ENCODE results near the gene MAPK13. TPM values are rescaled to one million over a fixed set of nuclear protein-coding genes. Genes with fewer than 3 reads are reported as not detected.

MAPK13 gene
- total RNA-seq, 3 donors from 2014 or later (not counting 1 experiment from before 2014, with no cell fraction given) = 39.4 to 52.1 (median 49.9) TPM

DNA sequence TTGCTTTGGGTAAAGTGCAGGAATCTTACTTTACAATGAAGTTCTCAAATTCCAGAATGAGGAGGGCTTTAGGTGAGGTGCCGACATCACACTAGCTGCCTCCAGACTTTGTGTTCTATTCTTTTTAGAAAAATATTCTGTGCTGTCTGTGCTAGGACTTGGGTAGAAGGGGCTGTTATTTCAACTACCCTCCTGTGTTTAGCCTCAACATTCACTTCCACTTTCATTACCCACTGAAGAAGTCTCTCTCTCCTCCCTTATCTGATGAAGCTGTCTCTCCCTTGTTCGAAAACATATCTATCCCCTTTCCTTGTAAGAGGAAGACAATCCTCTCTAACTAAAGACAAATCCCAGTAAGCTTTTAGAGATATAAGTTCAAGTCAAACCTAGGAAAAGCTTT is 41.3 kb downstream of the MAPK13 start:
- ATAC-seq (peak; percentile 62 to 81 (median 70)), DNase-seq (peak in 1 of 2 donors; percentile 9)
- H3K27ac Mint-ChIP-seq = peak overlapping the region; percentile 52 to 61
- no peaks in the 10 kb centered on the region for H3K27me3 ChIP-seq (ENCODE audit: control insufficient read depth, insufficient read depth, low read length)
- peaks cover 0 to 2% of the 10 kb centered on the region in 2 donors for H3K9me3 Mint-ChIP-seq
- H3K9me3 ChIP-seq (ENCODE audit: control insufficient read depth, insufficient read depth, low read length) = no peaks in the 10 kb centered on the region
- H3K4me1 Mint-ChIP-seq = peaks cover 25 to 29% of the 10 kb centered on the region in 2 donors
- H3K4me3 Mint-ChIP-seq = peak overlapping the region; percentile 26
- H3K36me3 ChIP-seq (ENCODE audit: control insufficient read depth, insufficient read depth, low read length) = no peaks in the 10 kb centered on the region
- TF ChIP-seq CTCF (IDR thresholded peaks at IDR 0.05) = no peak
- no peaks in the 10 kb centered on the region for H3K27me3 Mint-ChIP-seq (ENCODE audit: low read depth in 2 of 2)
- H3K36me3 Mint-ChIP-seq = no peaks in the 10 kb centered on the region
- 33% methylated on average over 1 of the region's 2 CpGs for WGBS (ENCODE audit: insufficient coverage)
- H3K27ac ChIP-seq (ENCODE audit: low read length) = no peak overlapping the region
- intact Hi-C loops (cut with micrococcal nuclease) = no loop called here
- no peak overlapping the region for H3K4me3 ChIP-seq (ENCODE audit: low read length)
- H3K4me1 ChIP-seq (ENCODE audit: control insufficient read depth, insufficient read depth, low read length) = peaks cover 12% of the 10 kb centered on the region

GRCh38 chr6:36177166-36177565 is 46.9 kb downstream of the MAPK13 start:
- ATAC-seq (no peak), DNase-seq (no peak)
- H3K27me3 Mint-ChIP-seq (ENCODE audit: low read depth in 2 of 2) = peaks cover 3 to 8% of the 10 kb centered on the region in 2 donors
- no peak overlapping the region for H3K4me3 Mint-ChIP-seq
- no peak for TF ChIP-seq CTCF (IDR thresholded peaks at IDR 0.05)
- no peak overlapping the region for H3K27ac Mint-ChIP-seq
- peaks cover 20% of the 10 kb centered on the region for H3K36me3 Mint-ChIP-seq
- Histone ChIP-seq H3K4me1 (ENCODE audit: control insufficient read depth, insufficient read depth, low read length) (no peaks in the 10 kb centered on the region), H3K4me3 (ENCODE audit: low read length) (no peak overlapping the region), H3K27ac (ENCODE audit: low read length) (no peak overlapping the region), H3K27me3 (ENCODE audit: control insufficient read depth, insufficient read depth, low read length) (no peaks in the 10 kb centered on the region), H3K36me3 (ENCODE audit: control insufficient read depth, insufficient read depth, low read length) (no peaks in the 10 kb centered on the region), H3K9me3 (ENCODE audit: control insufficient read depth, insufficient read depth, low read length) (peaks cover 8% of the 10 kb centered on the region)
- peaks cover 0 to 4% of the 10 kb centered on the region in 2 donors for H3K4me1 Mint-ChIP-seq
- intact Hi-C loops (cut with micrococcal nuclease) = loop anchor here (5.0 kb wide), 1 partner anchor 745 kb away; no protein-coding TSS in a partner anchor
- peaks cover 3 to 8% of the 10 kb centered on the region in 2 donors for H3K9me3 Mint-ChIP-seq

DNA sequence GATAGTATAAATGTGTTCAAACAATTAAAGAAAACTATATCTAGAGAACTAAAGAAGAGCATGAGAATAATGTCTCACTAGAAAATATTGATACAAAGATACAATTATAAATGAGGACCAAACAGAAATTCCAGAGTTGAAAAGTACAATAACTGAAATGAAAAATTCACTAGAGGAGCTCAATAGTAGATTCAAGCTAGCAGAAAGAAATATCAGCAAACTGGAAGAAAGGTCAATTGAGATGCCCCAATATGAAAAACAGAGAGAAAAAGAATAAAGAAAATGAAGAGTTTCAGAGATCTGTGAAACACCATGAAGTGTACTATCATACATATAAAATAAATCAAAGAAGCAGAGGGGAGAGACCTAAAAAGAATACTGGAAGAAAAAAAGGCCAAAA is 48.2 kb downstream of the MAPK13 start:
- DNase-seq (no peak), ATAC-seq (no peak)
- Histone ChIP-seq H3K27ac (ENCODE audit: low read length) (no peak overlapping the region), H3K4me3 (ENCODE audit: low read length) (no peak overlapping the region), H3K27me3 (ENCODE audit: control insufficient read depth, insufficient read depth, low read length) (no peaks in the 10 kb centered on the region), H3K36me3 (ENCODE audit: control insufficient read depth, insufficient read depth, low read length) (no peaks in the 10 kb centered on the region), H3K9me3 (ENCODE audit: control insufficient read depth, insufficient read depth, low read length) (peaks cover 8% of the 10 kb centered on the region), H3K4me1 (ENCODE audit: control insufficient read depth, insufficient read depth, low read length) (no peaks in the 10 kb centered on the region)
- TF ChIP-seq CTCF (IDR thresholded peaks at IDR 0.05) = no peak
- H3K27ac Mint-ChIP-seq = no peak overlapping the region
- H3K9me3 Mint-ChIP-seq = peaks cover 3 to 8% of the 10 kb centered on the region in 2 donors
- peaks cover 27% of the 10 kb centered on the region for H3K36me3 Mint-ChIP-seq
- H3K27me3 Mint-ChIP-seq (ENCODE audit: low read depth in 2 of 2) = peaks cover 3 to 8% of the 10 kb centered on the region in 2 donors
- H3K4me1 Mint-ChIP-seq = no peaks in the 10 kb centered on the region
- no peak overlapping the region for H3K4me3 Mint-ChIP-seq
- intact Hi-C loops (cut with micrococcal nuclease) = loop anchor here (5.0 kb wide), 1 partner anchor 746 kb away; no protein-coding TSS in a partner anchor

DNA sequence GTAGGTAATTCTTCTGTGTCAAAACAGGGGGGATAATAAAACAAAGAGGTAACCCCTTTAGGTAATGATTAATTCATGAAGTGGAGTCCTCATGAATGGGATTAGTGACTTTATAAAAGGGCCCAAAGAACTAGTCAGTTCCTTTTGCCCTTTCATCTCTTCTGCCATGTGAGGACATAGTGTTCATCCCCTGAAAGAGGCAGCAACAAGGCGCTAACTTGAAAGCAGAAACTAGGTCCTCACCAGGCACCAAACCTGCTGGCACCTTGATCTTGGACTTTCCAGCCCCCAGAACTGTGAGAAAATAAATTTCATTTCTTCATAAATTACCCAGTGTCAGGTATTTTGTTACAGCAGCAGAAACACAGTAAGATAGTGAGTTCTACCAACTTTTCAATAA is 49.8 kb downstream of the MAPK13 start:
- Mint-ChIP-seq H3K4me1 (no peaks in the 10 kb centered on the region), H3K9me3 (peaks cover 3 to 8% of the 10 kb centered on the region in 2 donors), H3K4me3 (no peak overlapping the region), H3K27ac (no peak overlapping the region), H3K36me3 (peaks cover 27% of the 10 kb centered on the region), H3K27me3 (ENCODE audit: low read depth in 2 of 2) (peaks cover 3 to 8% of the 10 kb centered on the region in 2 donors)
- H3K27ac ChIP-seq (ENCODE audit: low read length) = no peak overlapping the region
- no peak for TF ChIP-seq CTCF (IDR thresholded peaks at IDR 0.05)
- H3K36me3 ChIP-seq (ENCODE audit: control insufficient read depth, insufficient read depth, low read length) = no peaks in the 10 kb centered on the region
- H3K27me3 ChIP-seq (ENCODE audit: control insufficient read depth, insufficient read depth, low read length) = no peaks in the 10 kb centered on the region
- ATAC-seq (no peak), DNase-seq (no peak)
- H3K4me3 ChIP-seq (ENCODE audit: low read length) = no peak overlapping the region
- intact Hi-C loops (cut with micrococcal nuclease) = no loop called here
- H3K9me3 ChIP-seq (ENCODE audit: control insufficient read depth, insufficient read depth, low read length) = peaks cover 8% of the 10 kb centered on the region
- 100% methylated on average over 1 of the region's 1 CpG for WGBS (ENCODE audit: insufficient coverage)
- no peaks in the 10 kb centered on the region for H3K4me1 ChIP-seq (ENCODE audit: control insufficient read depth, insufficient read depth, low read length)

Measured in natural killer cell (primary cell).